HepG2 (cell line): ENCODE results near the gene ATP7B. TPM values are rescaled to one million over a fixed set of nuclear protein-coding genes. Genes with fewer than 3 reads are reported as not detected.
A peak's percentile ranks its signal among the peaks of the same experiment; 100 is the strongest.

Experiments used
- ETV6 ChIP-seq: sonication (generic); formaldehyde crosslinking; conservative IDR thresholded peaks from 2 replicates; pipeline ENCODE4 v1.4.0; 2020; ENCODE audit warnings: missing genetic modification reagents
- FOXC1 ChIP-seq: sonication (generic); formaldehyde crosslinking; IDR thresholded peaks from 2 replicates; pipeline ENCODE4 v1.8.0; 2022; ENCODE audit warnings: mild to moderate bottlenecking, missing genetic modification reagents, borderline replicate concordance
- HMG20B ChIP-seq: conservative IDR thresholded peaks from 2 replicates; pipeline ENCODE4 v1.6.1; 2016; ENCODE audit warnings: missing genetic modification reagents, missing compliant biosample characterization
- HNF1A ChIP-seq, 2 experiments: sonication (generic) in 1 of 2; formaldehyde crosslinking in 1 of 2; IDR thresholded peaks; 2 replicates each; pipeline versions ENCODE4 v1.4.0 to v1.6.1; 2016 to 2020; ENCODE audit warnings: borderline replicate concordance in 1 of 2, low read depth in 1 of 2, mild to moderate bottlenecking in 1 of 2, missing genetic modification reagents in 1 of 2
- HNRNPLL ChIP-seq: fragments of 200-400 bp; formaldehyde crosslinking; IDR thresholded peaks from 2 replicates; pipeline ENCODE4 v1.6.1; 2017; ENCODE audit warnings: mild to moderate bottlenecking, low read depth, low read length; ENCODE audit not compliant: poor library complexity, severe bottlenecking
- MEIS1 ChIP-seq: sonication (generic); formaldehyde crosslinking; IDR thresholded peaks from 2 replicates; pipeline ENCODE4 v1.9.0; 2021; ENCODE audit warnings: mild to moderate bottlenecking, missing genetic modification reagents, moderate library complexity, borderline replicate concordance
- ZKSCAN8 ChIP-seq: IDR thresholded peaks from 2 replicates; pipeline ENCODE4 v1.6.1; 2016; ENCODE audit warnings: borderline replicate concordance, missing genetic modification reagents, missing compliant biosample characterization
- ZNF644 ChIP-seq: IDR thresholded peaks from 2 replicates; pipeline ENCODE4 v1.6.1; 2016; ENCODE audit warnings: low read depth
- ZNF691 ChIP-seq: sonication (generic); formaldehyde crosslinking; IDR thresholded peaks from 2 replicates; pipeline ENCODE4 v1.4.0; 2020; ENCODE audit warnings: missing genetic modification reagents, low read depth, mild to moderate bottlenecking, borderline replicate concordance
- ZNF782 ChIP-seq: sonication (generic); formaldehyde crosslinking; IDR thresholded peaks from 2 replicates; pipeline ENCODE4 v1.4.0; 2020; ENCODE audit warnings: missing genetic modification reagents, mild to moderate bottlenecking, borderline replicate concordance
- ZNF878 ChIP-seq: sonication (generic); formaldehyde crosslinking; IDR thresholded peaks from 2 replicates; pipeline ENCODE4 v1.8.1; 2023; ENCODE audit warnings: mild to moderate bottlenecking, missing genetic modification reagents, moderate library complexity
- ZSCAN30 ChIP-seq: sonication (generic); formaldehyde crosslinking; IDR thresholded peaks from 2 replicates; pipeline ENCODE4 v1.5.0; 2020; ENCODE audit warnings: mild to moderate bottlenecking, missing genetic modification reagents
- ZSCAN9 ChIP-seq: IDR thresholded peaks from 2 replicates; pipeline ENCODE4 v1.6.1; 2016; ENCODE audit warnings: borderline replicate concordance
- polyA plus RNA-seq, 8 experiments: library from polyadenylated mRNA; depleted of rRNA in 3 of 8; stranded (reverse) in 7 of 8; unstranded in 1 of 8; fragments of >200 nt; fragmentation: Illumina TruSeq in 4 of 8; extraction: Trizol in 4 of 8; gene quantifications; 2 replicates each; pipeline versions ENCODE4 v1.2.1 to v1.2.3, GENCODE V29; 2011 to 2016; ENCODE audit warnings: low read depth in 4 of 8, missing spikeins in 1 of 8, mixed read lengths in 1 of 8; ENCODE audit not compliant: insufficient read depth in 1 of 8
- total RNA-seq, 5 experiments: library from RNA; depleted of rRNA; stranded (reverse); fragments of >200 nt; fragmentation: Illumina TruSeq; extraction: Trizol; gene quantifications; 2 replicates each; pipeline ENCODE4 v1.2.3, GENCODE V29; 2016; ENCODE audit warnings: low read depth in 1 of 5
- TF ChIP-seq, protein P1 (sequence below): sonication (generic); formaldehyde crosslinking; IDR thresholded peaks from 2 replicates; pipeline ENCODE4 v1.5.0; 2020; ENCODE audit warnings: missing genetic modification reagents, mild to moderate bottlenecking, borderline replicate concordance
- TF ChIP-seq, protein P2 (sequence below): sonication (generic); formaldehyde crosslinking; IDR thresholded peaks from 2 replicates; pipeline ENCODE4 v1.5.0; 2020; ENCODE audit warnings: missing genetic modification reagents
- TF ChIP-seq, protein P3 (sequence below): sonication (generic); formaldehyde crosslinking; IDR thresholded peaks from 2 replicates; pipeline ENCODE4 v1.5.1; 2020; ENCODE audit warnings: missing genetic modification reagents, mild to moderate bottlenecking, borderline replicate concordance

ATP7B gene
- total and polyA plus RNA-seq, 2 of the 13 experiments (the other 11 are each of a cell fraction or from before 2014, with no cell fraction given), result 31.8 to 57.4 TPM

GRCh38 chr13:52011632-52012511 is 622 bp upstream of the ATP7B start, which contains the start of gene ALG11 (continued):
- TF ChIP-seq HNF1A (IDR thresholded peaks at IDR 0.05; ENCODE audit: low read depth) (no peak), HNF1A (CRISPR knock-in tag; IDR thresholded peaks at IDR 0.05; ENCODE audit: borderline replicate concordance) (peak; percentile 76), ZSCAN9 (CRISPR knock-in tag) (peak; percentile 89), ZNF691 (CRISPR knock-in tag) (peak; percentile 82; the same call in 1 of the 2 replicates), MEIS1 (CRISPR knock-in tag) (peak; percentile 99), ZNF644 (CRISPR knock-in tag) (peak; percentile 44; the same call in 1 of the 2 replicates), ZKSCAN8 (CRISPR knock-in tag) (peak; percentile 70; the same call in 1 of the 2 replicates), ZNF878 (CRISPR knock-in tag) (0 out of 2 replicates have a peak, but pooled peaks have one; percentile 62), HMG20B (CRISPR knock-in tag) (0 out of 2 replicates have a peak, but pooled peaks have one; percentile 43), ZSCAN30 (CRISPR knock-in tag) (no peak), ZNF782 (CRISPR knock-in tag) (peak; percentile 81; the same call in 1 of the 2 replicates), HNRNPLL (peak; percentile 89), FOXC1 (CRISPR knock-in tag) (peak; percentile 98), ETV6 (CRISPR knock-in tag) (peak; percentile 78; the same call in 1 of the 2 replicates)
- TF ChIP-seq, protein P1, sequence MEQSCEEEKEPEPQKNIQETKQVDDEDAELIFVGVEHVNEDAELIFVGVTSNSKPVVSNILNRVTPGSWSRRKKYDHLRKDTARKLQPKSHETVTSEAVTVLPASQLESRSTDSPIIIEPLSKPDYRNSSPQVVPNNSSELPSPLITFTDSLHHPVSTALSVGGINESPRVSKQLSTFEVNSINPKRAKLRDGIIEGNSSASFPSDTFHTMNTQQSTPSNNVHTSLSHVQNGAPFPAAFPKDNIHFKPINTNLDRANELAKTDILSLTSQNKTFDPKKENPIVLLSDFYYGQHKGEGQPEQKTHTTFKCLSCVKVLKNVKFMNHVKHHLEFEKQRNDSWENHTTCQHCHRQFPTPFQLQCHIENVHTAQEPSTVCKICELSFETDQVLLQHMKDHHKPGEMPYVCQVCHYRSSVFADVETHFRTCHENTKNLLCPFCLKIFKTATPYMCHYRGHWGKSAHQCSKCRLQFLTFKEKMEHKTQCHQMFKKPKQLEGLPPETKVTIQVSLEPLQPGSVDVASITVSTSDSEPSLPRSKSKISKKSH (CRISPR knock-in tag), result peak; percentile 82; the same call in 1 of the 2 replicates
- TF ChIP-seq, protein P2, sequence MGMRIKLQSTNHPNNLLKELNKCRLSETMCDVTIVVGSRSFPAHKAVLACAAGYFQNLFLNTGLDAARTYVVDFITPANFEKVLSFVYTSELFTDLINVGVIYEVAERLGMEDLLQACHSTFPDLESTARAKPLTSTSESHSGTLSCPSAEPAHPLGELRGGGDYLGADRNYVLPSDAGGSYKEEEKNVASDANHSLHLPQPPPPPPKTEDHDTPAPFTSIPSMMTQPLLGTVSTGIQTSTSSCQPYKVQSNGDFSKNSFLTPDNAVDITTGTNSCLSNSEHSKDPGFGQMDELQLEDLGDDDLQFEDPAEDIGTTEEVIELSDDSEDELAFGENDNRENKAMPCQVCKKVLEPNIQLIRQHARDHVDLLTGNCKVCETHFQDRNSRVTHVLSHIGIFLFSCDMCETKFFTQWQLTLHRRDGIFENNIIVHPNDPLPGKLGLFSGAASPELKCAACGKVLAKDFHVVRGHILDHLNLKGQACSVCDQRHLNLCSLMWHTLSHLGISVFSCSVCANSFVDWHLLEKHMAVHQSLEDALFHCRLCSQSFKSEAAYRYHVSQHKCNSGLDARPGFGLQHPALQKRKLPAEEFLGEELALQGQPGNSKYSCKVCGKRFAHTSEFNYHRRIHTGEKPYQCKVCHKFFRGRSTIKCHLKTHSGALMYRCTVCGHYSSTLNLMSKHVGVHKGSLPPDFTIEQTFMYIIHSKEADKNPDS (CRISPR knock-in tag), result no peak; the same call in 1 of the 2 replicates
- TF ChIP-seq, protein P3, sequence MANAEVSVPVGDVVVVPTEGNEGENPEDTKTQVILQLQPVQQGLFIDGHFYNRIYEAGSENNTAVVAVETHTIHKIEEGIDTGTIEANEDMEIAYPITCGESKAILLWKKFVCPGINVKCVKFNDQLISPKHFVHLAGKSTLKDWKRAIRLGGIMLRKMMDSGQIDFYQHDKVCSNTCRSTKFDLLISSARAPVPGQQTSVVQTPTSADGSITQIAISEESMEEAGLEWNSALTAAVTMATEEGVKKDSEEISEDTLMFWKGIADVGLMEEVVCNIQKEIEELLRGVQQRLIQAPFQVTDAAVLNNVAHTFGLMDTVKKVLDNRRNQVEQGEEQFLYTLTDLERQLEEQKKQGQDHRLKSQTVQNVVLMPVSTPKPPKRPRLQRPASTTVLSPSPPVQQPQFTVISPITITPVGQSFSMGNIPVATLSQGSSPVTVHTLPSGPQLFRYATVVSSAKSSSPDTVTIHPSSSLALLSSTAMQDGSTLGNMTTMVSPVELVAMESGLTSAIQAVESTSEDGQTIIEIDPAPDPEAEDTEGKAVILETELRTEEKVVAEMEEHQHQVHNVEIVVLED, result peak; percentile 78; the same call in 1 of the 2 replicates
